GM21515 (cell line): ENCODE results near the gene PARPBP.
"Not testable (repeated sequence)": the region's sequence is repeated elsewhere in the genome, so short reads cannot be mapped to it uniquely, and the experiment has no call there.

Experiments used
- ATAC-seq: cut with Tn5 transposase; IDR thresholded peaks from one replicate; pipeline ENCODE4 v1.9.1; 2021; ENCODE audit not compliant: unreplicated experiment

The PARPBP gene

DNA sequence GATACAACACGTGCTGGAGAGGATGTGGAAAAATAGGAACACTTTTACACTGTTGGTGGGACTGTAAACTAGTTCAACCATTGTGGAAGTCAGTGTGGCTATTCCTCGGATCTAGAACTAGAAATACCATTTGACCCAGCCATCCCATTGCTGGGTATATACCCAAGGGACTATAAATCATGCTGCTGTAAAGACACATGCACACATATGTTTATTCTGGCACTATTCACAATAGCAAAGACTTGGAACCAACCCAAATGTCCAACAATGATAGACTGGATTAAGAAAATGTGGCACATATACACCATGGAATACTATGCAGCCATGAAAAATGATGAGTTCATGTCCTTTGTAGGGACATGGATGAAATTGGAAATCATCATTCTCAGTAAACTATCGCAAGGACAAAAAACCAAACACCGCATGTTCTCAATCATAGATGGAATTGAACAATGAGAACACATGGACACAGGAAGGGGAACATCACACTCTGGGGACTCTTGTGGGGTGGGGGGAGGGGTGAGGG, 27.1 kb downstream of the PARPBP start:
- ATAC-seq, result not testable (repeated sequence)

DNA sequence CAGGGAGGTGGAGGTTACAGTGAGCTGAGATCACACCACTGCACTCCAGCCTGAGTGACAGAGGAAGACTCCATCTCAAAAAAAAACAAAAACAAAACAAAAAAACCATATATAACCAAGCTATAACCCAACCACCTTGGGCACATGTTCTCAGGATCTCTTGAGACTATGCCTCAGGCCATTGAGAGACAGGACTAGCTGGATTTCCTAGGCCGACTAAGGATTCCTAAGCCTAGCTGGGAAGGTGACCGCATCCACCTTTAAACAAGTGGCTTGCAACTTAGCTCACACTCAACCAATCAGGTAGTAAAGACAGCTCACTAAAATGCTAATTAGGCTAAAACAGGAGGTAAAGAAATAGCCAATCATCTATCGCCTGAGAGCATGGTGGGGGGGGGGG, 35.2 kb downstream of the PARPBP start:
- ATAC-seq, result not testable (repeated sequence)

DNA sequence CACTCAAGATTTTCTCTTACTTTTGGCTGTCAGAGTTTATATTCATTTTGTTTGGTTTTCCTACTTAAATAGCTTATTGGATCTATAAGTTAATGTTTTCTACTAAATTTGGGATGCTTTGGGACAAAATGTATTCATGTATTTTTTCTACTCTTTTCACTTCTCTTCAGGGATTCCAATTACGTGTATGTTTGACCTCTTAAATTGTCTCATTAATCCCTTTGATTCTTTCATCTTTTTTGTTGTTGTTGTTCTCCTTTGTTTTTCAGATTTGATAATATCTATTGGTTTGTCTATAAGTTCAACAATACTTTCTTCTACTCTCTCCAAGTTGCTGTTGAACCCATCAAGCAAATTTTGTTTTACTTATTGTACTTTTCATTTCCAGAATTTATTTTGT, 43.4 kb downstream of the PARPBP start:
- ATAC-seq, result no peak

DNA sequence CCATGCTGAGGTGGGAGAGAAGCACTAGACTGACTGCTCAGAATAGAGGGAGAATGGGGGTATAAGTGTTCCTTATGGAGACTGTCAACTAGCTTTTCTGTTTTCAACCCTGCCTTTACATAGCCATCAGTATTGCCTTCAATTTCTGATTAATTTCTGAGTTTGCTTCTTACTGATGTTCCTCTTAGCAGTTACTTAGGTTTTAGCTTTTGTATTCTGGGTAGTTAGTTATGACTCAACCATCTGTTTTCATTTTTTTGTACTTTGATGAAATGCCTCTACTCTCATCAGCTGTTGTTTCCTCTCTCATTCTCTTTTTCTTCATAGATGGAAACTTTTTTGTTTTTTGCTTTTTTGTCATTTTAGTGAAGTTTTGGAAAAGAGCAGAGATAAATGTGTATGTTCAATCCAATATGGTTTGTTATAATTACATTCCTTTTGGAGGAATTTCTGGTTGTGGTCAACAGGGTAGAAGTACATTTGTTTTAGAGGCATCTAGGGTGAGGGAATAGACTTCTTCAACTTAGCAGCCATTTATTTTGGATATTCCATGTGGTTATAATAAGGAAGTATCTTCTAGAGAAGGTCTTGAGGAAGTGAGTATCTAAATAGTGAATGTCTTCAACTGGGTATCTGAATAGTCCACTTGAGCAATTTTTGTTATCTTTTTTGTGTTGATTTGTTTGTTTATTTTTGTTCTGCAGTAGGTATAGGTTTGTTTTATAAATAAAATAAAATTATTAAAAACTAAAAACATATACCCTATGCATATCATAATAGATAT, 48.0 kb downstream of the PARPBP start:
- ATAC-seq, result peak; percentile 60

DNA sequence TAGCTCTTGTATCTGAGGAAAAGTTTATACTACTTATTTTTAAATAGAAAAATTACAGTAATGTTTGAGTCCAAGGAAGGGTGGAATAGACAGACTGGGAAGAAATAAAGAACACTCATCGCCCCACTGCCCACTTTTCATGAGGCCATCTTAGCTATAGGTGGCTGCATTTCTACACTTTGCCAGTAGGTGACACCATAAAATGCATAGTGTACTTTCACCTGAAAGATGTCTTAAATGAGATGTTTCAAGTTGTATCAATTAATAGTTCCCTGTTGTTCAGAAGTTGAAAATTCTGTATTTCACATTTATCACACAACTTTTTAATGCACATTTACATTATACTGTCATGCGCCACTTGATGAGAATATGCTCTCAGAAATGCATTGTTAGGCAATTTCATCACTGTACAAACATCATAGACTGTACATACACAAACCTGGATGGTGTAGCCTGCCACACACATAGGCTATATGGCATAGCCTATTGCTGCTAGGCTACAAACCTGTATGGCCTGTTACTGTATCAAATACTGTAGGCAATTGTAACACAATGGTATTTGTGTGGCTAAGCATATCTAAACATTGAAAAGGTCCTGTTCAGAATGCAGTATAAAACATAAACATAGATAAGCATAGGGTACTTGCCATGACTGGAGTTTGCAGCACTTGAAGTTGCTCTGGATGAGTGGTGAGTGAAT, 50.1 kb downstream of the PARPBP start:
- ATAC-seq, result no peak

DNA sequence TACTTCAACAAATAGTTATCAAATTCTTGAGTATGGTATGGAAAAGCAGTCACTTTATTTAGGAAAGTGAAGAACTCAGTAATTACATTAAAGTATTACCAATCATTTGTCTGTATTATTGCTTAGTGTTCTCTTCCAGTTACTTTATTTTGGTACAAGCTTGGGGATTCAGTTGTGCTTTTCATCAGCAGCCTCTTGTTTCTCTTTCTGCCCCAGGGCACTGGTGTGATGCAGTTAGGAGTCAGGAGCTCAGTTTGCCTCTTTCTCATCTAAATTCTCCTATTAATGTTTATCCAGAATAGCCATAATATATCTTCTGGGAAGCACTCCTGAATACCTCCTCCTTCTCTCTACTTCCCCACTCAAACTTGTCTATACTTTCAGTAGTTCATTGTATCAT, 52.0 kb downstream of the PARPBP start:
- no peak for ATAC-seq

DNA sequence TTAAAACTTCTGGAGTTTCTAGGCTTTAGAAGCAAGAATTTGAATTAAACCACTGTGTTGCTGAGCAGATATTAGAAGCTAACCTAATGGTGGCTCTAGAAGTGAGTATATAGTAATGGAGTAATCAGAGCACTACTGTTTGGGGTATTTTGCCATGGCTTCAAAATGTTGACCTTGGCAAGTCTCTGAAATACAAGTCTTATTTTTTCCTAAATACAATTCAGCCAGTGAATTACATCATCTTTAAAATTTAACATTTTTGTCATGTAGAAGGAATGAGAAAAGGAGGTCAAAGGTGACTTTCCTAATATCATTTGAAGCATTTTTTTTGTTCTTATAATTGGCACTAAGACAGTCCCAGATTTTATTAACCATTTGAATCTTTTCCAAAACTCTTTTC, 52.5 kb downstream of the PARPBP start:
- ATAC-seq, result no peak

DNA sequence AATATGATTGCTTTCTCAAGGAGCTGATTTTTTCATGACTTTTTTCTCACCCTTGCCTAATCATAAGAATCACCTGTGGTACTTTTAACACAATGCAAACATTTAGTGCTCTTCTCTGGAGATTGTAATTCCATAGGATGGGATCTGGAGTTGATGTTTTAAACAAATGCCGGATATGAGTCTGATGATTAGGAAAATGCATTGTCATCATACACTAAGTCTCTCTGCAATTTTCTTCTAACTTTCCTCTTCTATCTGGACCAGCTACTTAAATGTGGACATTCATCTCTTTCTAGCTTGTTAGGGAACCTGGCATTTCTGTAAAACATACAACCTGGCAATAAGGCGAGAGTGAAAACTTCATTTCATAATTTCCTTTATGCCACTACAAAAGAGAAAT, 54.1 kb downstream of the PARPBP start:
- ATAC-seq, result no peak

DNA sequence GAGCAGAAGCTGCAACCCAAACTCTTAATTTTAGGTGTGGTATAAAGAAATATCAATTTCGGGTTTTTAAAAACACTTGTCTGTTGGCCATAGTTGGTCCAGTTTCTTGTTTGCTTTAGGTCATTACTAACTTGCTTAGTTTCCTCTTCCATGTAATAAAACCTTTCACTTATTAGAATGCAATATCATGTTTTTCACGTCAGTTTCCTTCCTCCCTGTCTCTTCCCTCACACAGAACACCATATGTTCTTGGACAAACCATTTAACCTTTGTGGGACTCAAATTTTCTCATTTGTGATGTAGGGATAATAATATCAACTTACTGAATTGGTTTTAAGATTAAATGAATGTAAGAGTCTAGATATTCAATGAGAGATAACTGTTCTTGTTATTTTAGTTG, 54.8 kb downstream of the PARPBP start:
- no peak for ATAC-seq

DNA sequence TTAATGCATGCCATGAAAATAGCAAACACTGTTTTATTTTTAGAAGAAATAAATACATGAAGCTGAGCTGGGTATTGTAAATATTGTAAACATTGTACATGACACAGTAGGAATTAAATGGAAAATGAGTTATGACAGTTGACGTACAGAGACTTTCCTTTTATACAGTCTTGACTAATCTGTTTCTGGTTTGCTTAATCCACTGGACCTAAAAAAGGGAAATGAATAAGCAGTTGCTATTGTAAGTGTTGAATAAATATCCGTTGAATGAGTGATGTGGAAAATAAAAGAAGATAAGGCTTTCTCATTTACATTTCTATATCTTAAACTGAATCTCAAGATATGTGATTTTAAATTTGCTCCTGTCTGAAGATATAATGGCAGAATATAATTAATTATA, 62.7 kb downstream of the PARPBP start:
- ATAC-seq, result no peak

DNA sequence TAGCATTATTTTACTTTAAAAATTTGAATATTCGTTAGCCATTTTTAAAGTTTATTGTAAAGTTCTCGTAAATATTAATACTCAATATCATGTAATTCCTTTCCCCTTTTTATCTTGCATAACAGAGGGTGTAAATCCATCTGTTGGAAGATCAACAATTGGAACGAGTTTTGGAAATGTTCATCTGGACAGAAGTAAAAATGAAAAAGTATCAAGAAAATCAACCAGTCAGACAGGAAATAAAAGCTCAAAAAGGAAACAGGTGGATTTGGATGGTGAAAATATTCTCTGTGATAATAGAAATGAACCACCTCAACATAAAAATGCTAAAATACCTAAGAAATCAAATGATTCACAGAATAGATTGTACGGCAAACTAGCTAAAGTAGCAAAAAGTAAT, 75.8 kb downstream of the PARPBP start:
- ATAC-seq, result no peak

DNA sequence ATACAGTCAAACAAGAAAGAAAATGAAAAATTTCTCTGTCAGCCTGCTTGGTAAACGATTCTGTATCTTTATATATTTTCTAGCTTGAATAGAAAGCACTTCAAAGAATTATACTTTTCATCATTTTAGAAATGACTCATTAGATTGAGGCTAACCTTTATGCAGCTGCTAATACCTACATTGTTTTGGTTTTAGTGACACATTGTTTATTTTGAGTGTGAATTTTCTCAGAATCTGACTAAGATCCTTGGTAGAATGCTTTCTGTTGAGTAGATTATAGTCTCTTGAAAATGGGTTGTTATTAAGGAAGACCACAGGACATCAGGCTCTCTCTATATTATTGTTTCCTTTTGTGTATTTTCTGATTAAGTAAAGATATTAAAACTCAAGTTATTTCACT, 77.8 kb downstream of the PARPBP start, which contains the start of gene PMCH:
Gene PMCH (minus strand): TSS at position 45 of the 400 bp plus-strand sequence. CDS start 63 bp downstream, outside the sequence.
- ATAC-seq, result peak; percentile 74

DNA sequence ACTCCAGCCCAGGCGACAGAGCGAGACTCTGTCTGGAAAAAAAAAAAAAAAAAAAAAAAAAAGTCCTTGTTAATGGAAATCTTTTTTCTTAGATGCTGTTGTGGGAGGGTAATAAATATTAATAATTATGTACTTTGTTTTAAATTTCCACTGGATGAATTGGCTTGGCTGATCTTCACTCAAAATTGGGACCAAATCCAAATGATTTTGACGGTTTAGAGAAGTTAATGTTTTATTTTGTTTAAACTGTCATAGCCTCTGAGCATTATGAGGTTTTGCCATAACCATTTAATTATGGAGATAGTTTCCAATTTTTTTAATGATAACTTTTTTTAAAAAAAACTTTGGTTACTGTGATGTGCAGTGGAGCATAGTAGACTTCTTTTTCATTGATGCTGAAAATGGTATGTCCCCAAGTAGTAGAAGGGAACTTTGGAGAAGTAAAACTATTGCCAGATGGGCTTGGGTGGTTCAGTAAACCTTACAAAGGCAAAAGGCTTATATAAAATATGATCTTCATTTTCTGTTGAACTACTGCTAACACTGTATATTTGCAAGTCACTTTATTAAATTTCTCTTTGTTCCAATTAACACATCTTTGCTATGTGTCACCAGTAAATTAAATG, 81.6 kb downstream of the PARPBP start:
- no peak for ATAC-seq

DNA sequence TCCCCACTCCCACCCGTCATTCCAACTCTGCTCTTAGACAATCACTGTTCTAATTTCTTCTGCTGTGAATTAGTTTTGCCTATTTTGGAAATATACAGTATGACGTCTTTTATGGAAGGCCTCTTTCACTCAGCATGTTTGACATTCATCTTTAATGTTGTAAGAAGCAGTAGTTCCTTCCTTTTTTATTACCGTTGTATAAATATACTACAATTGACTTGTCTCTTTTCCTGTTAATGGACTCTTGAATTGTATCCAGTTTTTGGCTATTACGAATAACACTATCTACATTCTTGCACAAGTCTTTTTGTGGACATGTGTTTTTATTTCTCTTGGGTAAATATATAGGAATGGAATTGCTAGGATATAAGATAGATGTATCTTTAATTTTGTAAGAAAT, 82.6 kb downstream of the PARPBP start:
- no peak for ATAC-seq

DNA sequence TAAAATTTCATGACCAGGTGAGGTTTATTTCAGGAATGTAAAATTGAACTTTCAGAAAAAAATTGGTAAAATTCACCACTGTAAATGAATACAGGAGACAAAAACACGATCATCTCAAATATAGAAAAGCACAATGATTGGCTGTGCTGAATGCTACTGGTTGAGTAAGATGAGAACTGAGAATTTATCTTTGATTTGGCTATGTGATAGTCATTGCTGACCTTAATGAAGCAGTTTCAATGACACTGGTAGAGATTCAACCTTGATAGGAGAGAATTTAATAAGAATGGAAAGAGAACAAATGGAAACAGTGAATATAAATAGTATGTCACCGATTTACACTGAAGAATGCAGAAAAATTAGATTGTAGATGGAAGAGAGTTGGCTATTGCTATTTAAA, 84.0 kb downstream of the PARPBP start:
- no peak for ATAC-seq

DNA sequence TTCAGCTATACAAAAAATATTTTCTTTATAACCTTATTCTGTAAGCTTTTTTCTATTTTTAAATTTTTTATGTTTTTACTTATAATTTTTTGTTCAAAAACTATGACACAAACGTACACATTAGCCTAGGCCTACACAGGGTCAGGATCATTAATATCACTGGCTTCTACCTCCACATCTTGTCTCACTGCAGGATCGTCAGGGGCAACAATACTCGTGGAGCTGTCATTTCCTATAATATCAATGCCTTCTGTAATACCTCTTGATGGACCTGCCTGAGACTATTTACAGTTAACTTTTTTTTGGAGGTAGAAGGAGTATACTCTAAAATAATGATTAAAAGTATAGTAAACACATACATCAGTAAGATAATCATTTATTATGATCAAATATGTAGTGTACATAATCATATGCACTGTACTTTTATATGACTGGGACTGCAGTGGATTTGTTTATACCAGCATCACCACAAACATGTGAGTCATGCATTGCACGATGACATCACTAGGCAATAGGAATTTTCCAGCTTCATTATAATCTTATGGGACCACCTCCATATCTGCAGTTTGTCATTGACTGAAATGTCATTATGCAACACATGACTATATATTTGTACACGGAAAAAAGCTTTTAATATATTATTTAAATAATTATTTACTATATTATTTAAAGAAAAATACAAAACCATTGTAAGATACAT, 96.2 kb downstream of the PARPBP start:
- no peak for ATAC-seq

DNA sequence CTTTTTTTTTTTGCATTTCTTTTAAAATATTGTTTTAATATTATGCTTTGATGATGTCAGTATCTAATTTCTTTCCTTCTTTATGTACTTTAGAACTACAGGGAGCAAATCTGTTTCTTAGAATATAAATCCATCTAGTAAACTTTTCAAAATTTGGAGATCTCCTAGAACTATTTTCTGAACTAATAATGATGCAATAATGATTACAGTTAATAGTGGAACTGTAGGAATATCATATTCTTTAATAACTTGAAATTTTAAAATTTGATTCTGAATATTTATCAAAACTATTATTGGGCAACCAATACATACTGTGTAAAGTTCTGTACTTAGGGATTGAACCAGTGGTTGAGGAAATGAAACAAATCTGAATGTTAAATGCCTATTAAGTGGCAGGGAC, 100.8 kb downstream of the PARPBP start:
- no peak for ATAC-seq

DNA sequence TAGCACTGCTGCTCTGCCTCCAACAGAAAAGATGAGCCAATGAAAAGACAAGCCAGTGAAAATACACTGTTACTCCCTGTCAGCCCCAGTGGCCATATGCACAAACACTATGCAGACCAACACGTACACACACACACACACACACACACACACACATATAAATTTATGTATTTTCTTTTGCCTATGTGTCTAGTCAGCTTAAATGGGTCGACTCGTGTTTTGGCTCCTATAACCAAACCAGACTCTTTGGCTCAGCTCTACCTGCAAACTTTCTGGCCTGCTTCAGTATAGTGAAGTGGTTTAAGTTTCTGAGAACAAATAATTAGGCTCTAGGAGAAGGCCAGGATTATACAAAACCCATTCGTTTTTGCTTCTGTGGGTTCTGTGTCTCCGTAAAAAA, 108.0 kb downstream of the PARPBP start:
- ATAC-seq, result no peak

DNA sequence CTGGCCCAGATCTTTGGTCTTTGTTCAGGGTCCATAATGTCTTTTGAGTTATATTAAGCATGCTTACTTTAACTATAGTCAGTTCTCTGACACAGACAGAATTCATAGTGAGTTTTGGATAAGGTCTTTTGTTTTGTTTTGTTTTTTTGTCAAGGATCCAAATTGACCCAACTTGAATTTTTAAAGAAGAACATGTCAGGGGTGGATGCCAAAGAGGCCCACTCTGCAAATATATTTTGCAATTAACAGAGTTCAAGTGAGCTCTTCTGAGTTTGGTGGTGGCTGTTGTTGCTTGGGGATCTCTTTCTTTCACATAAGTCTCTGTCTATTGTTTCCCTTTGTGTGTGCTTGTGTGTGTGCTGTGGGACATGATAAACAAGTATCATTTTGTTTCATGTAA, 112.1 kb downstream of the PARPBP start:
- no peak for ATAC-seq

DNA sequence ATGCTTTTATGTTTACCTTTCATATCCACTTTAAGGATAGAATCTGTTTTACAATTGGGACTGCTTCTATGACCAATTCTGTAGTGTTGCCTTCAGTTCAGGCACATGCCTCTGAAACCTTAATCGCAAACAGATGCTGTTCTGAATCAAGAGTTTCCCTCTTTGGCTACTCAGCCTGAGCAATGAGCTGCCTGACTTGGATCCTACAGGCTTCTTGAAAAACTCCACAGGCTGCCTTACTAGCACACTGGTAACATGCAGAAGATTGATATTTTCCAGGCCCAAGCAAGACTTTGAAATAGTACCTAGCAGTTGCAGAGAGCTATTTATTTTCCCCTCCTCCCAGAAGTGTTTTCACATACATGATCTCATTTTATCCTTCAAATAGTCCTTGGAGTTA, 112.5 kb downstream of the PARPBP start:
- ATAC-seq, result no peak

DNA sequence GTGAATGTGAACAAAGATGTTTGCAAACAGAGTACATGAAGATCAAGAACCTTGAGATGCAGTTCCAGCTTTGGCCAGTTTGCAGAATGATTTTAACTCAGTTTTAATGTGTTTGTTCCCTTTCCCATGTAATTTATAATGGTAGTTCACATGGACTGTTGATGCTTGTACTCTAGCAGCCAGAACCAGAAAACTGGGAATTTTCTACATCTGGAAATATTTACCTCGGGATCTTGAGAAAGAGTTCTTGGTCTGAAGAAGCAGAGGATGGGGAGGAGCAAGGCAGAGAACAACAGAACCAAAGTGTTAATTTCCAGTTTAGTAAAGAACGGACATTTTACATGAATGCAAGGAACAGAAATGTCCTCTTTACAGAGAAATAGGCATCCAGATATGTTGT, 114.6 kb downstream of the PARPBP start:
- no peak for ATAC-seq
